Pons (tissue), 1 donor: ENCODE data around the gene CFAP74.

ENCODE experiments used
- DNase-seq: peaks from one replicate; pipeline ENCODE4 v3.0.0-alpha.2; 2016; ENCODE audit warnings: low spot score

The CFAP74 gene

GRCh38 chr1:1926886-1927660 lies 76.5 kb downstream of the CFAP74 start:
- DNase-seq = no peak

GRCh38 chr1:1926346-1926811 lies 77.2 kb downstream of the CFAP74 start:
- DNase-seq = no peak

GRCh38 chr1:1925437-1926345 lies 77.9 kb downstream of the CFAP74 start:
- DNase-seq = no peak

GRCh38 chr1:1924849-1925248 lies 78.7 kb downstream of the CFAP74 start:
- no peak for DNase-seq

GRCh38 chr1:1924386-1924785 lies 79.2 kb downstream of the CFAP74 start:
- DNase-seq = no peak

GRCh38 chr1:1922956-1923833 lies 80.4 kb downstream of the CFAP74 start:
- DNase-seq = no peak

- no peak for DNase-seq
Measured at GRCh38 chr1:1922702-1922955, 81.0 kb downstream of the CFAP74 start.

- no peak for DNase-seq
Measured at GRCh38 chr1:1921901-1922701, 81.5 kb downstream of the CFAP74 start.

- no peak for DNase-seq
Measured at GRCh38 chr1:1921459-1921862, 82.1 kb downstream of the CFAP74 start.

GRCh38 chr1:1920608-1921458 lies 82.8 kb downstream of the CFAP74 start:
- no peak for DNase-seq

- DNase-seq = no peak
Measured at GRCh38 chr1:1920057-1920607, 83.5 kb downstream of the CFAP74 start.

GRCh38 chr1:1919304-1920056 lies 84.1 kb downstream of the CFAP74 start:
- peak; percentile 91 for DNase-seq

- DNase-seq = no peak
Measured at GRCh38 chr1:1918901-1919303, 84.7 kb downstream of the CFAP74 start, which contains the start of gene TMEM52. TMEM52 (minus strand) TSS chr1:1919279; CDS start chr1:1919265, 14 bp downstream.

GRCh38 chr1:1917995-1918900 lies 85.3 kb downstream of the CFAP74 start:
- DNase-seq = no peak

- DNase-seq = no peak
Measured at GRCh38 chr1:1917304-1917976, 86.1 kb downstream of the CFAP74 start.

- no peak for DNase-seq
Measured at GRCh38 chr1:1916851-1917251, 86.7 kb downstream of the CFAP74 start.
